ENCODE results near the gene IGFLR1.

The IGFLR1 gene

DNA sequence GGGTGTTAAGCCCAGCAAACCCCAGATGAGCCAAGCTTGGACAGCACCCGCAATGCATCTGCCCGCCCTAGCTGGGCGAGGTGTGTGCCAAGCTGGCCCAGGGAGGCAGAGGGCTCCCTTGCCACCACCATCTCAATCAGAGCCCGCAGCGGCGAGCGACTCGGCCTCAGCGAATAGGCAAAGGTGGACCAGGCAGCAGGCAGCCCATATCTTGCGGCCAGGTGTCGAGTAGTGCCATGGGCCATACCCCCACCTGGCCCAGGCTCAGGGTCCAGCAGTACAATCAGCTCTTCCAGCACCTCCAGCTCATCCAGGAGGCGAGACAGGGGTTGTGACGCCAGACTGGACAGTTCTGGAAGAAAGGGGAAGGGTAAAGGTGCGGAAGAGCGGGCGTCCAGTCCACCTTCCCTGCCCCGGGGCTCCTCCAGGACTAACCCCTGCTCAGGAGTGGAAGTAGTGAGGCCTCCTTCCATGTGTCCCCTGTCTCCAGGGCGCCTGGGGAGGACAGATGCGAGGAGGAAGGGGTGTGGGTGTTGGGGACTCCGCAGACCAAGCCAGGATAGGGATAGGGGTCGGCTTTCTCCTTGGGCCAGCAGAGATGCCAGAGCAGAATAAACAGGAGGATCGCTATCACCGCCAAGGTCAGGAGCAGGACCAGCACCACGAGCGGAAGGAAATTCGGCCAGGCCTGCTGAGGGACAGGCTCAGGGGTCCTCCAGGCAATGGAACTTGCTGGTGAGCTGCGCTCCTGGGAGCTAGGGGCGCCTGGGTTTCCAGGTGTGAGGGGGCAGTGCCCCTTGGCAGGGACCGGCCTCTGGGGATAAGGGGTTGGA is 2.8 kb downstream of the IGFLR1 start:
- DNase-seq (ENCODE audit: low read depth in 2 of 2): no peak

DNA sequence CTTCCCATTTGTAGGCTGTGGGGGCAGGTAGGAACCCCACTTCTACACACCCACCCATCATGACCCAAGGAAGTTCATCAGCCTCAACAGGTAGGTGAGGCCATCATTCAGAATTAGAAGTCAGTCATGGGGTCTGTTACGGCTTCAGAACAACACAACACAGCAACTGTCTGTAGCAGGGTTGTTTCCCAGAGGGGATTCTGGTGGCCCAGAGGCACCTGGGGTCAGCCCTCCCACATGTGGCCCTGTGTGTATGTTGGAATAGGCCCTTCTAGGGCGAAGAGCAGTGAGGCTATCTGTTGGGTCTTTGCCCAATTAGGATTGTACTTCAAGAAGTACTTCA is 3.4 kb downstream of the IGFLR1 start:
- DNase-seq (ENCODE audit: low read depth in 2 of 2): no peak

DNA sequence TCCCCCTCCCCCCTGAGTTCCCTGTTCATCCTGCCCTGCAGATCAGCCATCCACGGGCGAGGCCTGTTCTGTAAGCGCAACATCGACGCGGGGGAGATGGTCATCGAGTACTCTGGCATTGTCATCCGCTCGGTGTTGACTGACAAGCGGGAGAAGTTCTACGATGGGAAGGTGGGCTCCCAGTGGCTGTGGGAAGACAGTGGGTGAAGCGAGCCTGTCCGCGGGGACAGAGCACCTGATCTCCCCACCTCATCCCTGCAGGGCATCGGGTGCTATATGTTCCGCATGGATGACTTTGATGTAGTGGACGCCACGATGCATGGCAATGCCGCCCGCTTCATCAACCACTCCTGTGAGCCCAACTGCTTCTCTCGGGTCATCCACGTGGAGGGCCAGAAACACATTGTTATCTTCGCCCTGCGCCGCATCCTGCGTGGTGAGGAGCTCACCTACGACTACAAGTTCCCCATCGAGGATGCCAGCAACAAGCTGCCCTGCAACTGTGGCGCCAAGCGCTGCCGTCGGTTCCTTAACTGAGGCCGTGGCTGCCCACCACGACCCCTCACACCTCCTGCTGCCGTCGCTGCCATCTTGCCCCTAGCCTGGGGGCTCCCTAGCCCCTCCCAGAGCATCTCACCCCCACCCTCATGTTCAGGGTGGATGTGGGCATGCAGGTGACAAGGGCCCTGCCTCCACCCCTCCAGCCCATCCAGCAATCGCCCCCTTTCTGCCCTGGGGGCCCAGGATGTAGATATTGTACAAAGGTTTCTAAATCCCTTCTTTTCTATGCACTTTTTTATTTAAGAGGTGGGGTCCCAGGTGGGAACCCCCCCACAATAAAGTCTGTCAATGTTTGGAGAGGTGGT is 4.0 kb downstream of the IGFLR1 start:
- no peak for DNase-seq (ENCODE audit: low read depth in 2 of 2)

DNA sequence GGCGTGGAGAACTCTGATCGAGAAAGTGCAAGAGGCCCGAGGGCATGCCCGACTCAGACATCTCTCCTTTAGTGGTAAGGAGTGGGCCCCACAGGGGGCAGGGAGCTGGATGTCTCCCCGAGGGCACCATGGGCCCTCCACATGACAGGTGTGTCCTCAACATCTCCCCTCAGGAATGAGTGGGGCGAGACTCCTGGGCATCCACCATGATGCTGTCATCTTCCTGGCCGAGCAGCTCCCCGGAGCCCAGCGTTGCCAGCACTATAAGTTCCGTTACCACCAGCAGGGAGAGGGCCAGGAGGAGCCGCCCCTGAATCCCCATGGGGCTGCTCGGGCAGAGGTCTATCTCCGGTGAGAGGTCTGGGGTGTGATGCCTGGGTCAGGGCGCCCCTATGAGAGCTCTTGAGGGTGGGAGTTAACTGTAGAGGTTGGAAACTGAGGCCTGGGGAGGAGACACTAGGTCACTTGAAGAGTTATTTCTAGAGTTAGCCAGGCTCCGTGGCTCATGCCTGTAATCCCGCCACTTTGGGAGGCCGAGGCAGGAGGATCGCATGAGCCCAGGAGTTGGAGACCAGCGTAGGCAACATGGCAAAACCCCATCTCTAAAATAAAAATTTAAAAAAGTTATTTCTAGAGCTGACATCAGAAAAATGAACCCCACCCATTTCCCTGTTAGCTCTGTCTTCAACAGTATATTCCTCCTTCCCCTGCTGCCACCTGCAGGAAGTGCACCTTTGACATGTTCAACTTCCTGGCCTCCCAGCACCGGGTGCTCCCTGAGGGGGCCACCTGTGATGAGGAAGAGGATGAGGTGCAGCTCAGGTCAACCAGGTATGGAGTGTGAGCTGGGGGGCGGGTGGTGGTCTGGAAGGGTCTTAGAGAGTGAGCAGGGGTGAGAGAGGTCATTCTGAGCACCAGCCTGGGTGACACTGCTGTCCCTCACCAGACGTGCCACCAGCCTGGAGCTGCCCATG is 5.1 kb downstream of the IGFLR1 start:
- DNase-seq (ENCODE audit: low read depth in 2 of 2): no peak

DNA sequence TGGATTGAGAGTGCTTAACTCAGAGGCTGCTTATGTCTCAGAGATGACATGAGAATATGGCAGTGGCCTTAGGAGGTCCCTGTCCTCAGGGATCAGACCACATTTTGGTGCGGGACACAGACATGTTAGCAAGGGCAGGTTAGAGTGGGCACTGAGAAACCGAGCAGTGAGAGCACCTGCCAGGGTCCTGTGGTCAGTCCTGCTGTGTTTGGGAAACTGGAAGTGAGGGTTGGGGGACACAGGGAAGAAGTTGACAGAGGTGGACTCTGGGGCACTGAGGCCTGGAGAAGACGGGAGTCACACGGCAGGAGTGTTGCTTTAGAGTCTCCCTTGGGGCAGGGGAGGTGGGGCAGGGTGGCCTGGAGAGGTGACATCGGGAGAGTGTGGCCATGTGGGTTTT is 7.4 kb downstream of the IGFLR1 start:
- DNase-seq (ENCODE audit: low read depth in 2 of 2): no peak

- no peak for DNase-seq (ENCODE audit: low read depth in 2 of 2)
Measured at GRCh38 chr19:35734273-35734672, 8.0 kb downstream of the IGFLR1 start.

- no peak for DNase-seq (ENCODE audit: low read depth in 2 of 2)
Measured at GRCh38 chr19:35733180-35734125, 8.8 kb downstream of the IGFLR1 start.

GRCh38 chr19:35732540-35733179 is 9.6 kb downstream of the IGFLR1 start:
- no peak for DNase-seq (ENCODE audit: low read depth in 2 of 2)

- DNase-seq (ENCODE audit: low read depth in 2 of 2): no peak
Measured at GRCh38 chr19:35731779-35732405, 10.4 kb downstream of the IGFLR1 start.

- DNase-seq (ENCODE audit: low read depth in 2 of 2): no peak
Measured at GRCh38 chr19:35731353-35731752, 10.9 kb downstream of the IGFLR1 start.

DNA sequence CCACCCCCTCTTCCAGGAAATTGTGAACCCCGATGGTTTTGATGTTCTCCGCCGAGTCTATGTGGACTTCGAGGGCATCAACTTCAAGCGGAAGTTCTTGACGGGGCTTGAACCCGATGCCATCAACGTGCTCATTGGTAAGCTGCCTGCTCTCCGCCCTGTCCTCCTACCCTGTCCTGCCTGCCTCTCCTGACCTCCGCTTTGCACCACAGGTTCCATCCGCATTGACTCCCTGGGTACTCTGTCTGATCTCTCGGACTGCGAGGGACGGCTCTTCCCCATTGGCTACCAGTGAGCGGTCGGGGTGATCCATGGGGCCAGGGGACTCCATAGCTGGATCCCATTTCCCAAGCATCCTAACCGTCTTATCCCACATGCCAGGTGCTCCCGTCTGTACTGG is 11.9 kb downstream of the IGFLR1 start:
- no peak for DNase-seq (ENCODE audit: low read depth in 2 of 2)

GRCh38 chr19:35729763-35730162 is 12.5 kb downstream of the IGFLR1 start:
- DNase-seq (ENCODE audit: low read depth in 2 of 2): no peak

DNA sequence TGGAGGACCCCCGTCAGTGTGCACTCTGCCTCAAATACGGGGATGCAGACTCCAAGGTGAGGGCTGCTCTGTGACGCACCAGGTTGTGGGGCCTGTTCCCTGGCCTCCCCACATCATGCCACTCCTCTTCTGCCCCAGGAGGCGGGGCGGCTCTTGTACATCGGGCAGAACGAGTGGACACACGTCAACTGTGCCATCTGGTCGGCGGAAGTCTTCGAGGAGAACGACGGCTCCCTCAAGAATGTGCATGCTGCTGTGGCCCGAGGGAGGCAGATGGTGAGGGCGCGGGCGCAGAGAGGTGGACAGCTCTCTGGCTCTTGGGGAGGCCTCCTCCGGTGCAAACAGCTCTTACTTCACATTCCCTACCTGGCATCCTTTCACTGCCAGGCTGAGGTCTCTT is 13.2 kb downstream of the IGFLR1 start:
- DNase-seq (ENCODE audit: low read depth in 2 of 2): no peak

DNA sequence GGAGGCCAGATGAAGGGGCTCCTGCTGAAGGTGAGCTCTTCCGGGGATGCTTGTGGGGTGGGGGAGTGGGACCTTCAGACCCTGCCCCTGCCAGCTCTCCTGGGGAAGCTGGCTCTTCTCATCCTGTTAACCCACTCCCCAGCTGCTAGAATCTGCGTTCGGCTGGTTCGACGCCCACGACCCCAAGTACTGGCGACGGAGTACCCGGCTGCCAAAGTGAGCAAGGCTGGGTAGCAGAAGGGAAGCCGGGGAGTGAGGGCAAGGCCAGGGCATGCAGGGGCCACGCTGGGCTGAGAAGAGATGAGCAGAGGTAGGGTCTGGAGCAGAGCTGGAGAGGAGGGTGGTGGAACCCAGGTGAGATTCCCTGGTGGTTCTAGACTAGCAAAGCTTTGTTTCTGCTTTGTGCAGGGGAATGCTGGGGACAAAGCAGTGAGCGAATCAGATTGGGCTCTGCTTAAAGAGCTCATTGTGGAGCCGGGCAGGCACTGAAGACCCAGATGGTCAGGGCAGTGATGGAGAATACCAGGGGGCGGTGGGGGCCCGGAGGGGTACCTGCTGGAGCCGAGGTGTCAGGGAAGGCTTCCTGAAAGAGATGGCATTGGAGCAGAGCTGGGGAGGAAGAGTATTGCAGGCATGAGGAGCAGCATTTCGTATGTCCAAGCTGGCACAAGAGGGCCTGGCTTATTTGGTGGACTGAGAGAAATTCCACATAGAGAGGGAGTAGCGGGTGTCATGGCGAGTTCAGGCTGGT is 14.1 kb downstream of the IGFLR1 start:
- no peak for DNase-seq (ENCODE audit: low read depth in 2 of 2)

- DNase-seq (ENCODE audit: low read depth in 2 of 2): no peak
Measured at GRCh38 chr19:35727053-35727955, 14.9 kb downstream of the IGFLR1 start.

DNA sequence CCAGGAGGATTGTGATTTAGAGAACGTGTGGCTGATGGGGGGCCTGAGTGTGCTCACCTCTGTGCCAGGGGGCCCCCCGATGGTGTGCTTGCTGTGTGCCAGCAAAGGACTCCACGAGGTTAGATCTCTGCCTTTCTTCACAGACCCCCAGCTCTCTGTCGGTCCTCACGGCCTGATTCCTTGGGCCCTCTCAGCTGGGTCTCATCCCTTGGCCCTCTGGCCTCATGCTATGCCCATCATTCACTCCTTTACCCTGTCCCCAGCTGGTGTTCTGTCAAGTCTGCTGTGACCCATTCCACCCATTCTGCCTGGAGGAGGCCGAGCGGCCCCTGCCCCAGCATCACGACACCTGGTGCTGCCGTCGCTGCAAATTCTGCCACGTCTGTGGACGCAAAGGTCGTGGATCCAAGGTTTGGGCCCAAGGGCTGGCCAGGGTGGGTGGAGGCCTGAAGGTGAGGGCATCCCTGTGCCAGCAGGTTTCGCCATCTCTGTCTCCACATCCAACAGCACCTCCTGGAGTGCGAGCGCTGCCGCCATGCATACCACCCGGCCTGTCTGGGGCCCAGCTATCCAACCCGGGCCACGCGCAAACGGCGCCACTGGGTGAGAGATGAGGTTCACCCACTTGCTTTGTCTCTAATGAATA is 16.9 kb downstream of the IGFLR1 start:
- no peak for DNase-seq (ENCODE audit: low read depth in 2 of 2)

DNA sequence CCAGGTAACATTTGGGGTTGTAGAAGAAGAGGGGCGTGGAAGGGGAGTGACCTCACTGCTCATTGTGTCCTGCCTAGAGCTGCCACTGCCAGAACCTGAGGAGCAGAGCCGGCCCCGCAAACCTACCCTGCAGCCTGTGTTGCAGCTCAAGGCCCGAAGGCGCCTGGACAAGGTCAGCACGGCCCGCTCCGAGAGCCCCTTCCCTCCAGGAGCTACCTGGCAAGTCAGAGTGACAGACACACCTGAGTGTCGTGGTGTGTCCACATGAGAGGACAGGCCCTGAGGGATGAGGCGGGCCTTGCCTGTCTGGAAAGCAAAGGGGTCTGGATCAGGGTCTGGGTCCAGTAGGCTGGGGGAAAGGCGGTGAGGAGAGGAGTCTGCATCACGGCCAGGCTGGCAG is 17.7 kb downstream of the IGFLR1 start:
- no peak for DNase-seq (ENCODE audit: low read depth in 2 of 2)

Data from stimulated activated CD8-positive, alpha-beta memory T cell treated with anti-CD3 and anti-CD28 coated beads, Interleukin-7, amount 100 ng/mL, for 4 hours (primary cell).